Activated CD4-positive, alpha-beta T cell treated with anti-CD3 and anti-CD28 coated beads, Interleukin-2, amount 10 ng/mL, durations not matched to agents 7 days and 5 days (primary cell): ENCODE measurements around the gene PRPF39. TPM values are rescaled to one million over a fixed set of nuclear protein-coding genes. Genes with fewer than 3 reads are reported as not detected.

ENCODE experiments used
- CTCF ChIA-PET: fragments of 350-600 bp; sonication (Branson Sonifier 250); formaldehyde crosslinking; loops from one replicate; lab custom pipeline; 2021; ENCODE audit warnings: antibody characterized with exemption; lab: Charles Lee
- POLR2A ChIA-PET: fragments of 350-600 bp; sonication (Branson Sonifier 250); formaldehyde crosslinking; loops from one replicate; lab custom pipeline; 2021; ENCODE audit warnings: antibody characterized with exemption; lab: Charles Lee
- DNase-seq: peaks from one replicate; pipeline ENCODE4 v3.0.0-alpha.2; 2020
- H3K27ac Mint-ChIP-seq: one replicate; pipeline ENCODE4 v1.8.0; 2021; ENCODE audit warnings: mild to moderate bottlenecking, moderate library complexity, mixed read lengths
- H3K27me3 Mint-ChIP-seq: one replicate; pipeline ENCODE4 v1.8.0; 2021; ENCODE audit warnings: mixed read lengths
- H3K36me3 Mint-ChIP-seq: one replicate; pipeline ENCODE4 v1.8.0; 2021; ENCODE audit warnings: low read depth, mixed read lengths
- H3K4me1 Mint-ChIP-seq: one replicate; pipeline ENCODE4 v1.8.0; 2021; ENCODE audit warnings: mixed read lengths
- H3K4me3 Mint-ChIP-seq: one replicate; pipeline ENCODE4 v1.8.0; 2021; ENCODE audit warnings: mild to moderate bottlenecking, moderate library complexity, mixed read lengths
- H3K9me3 Mint-ChIP-seq: one replicate; pipeline ENCODE4 v1.8.0; 2021; ENCODE audit warnings: mixed read lengths
- total RNA-seq, 2 experiments: library from RNA; stranded (reverse); gene quantifications; one replicate each; pipeline ENCODE4 v1.2.3, GENCODE V29; 2021

PRPF39 gene, protein sequence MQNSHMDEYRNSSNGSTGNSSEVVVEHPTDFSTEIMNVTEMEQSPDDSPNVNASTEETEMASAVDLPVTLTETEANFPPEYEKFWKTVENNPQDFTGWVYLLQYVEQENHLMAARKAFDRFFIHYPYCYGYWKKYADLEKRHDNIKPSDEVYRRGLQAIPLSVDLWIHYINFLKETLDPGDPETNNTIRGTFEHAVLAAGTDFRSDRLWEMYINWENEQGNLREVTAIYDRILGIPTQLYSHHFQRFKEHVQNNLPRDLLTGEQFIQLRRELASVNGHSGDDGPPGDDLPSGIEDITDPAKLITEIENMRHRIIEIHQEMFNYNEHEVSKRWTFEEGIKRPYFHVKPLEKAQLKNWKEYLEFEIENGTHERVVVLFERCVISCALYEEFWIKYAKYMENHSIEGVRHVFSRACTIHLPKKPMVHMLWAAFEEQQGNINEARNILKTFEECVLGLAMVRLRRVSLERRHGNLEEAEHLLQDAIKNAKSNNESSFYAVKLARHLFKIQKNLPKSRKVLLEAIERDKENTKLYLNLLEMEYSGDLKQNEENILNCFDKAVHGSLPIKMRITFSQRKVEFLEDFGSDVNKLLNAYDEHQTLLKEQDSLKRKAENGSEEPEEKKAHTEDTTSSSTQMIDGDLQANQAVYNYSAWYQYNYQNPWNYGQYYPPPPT
- 10 to 100 TPM; 37.8 to 38.6 TPM for total RNA-seq

GRCh38 chr14:45083976-45084722, at the start of gene PRPF39:
Gene PRPF39, plus strand, starts transcription at chr14:45084116. Its CDS starts 11,124 bp downstream, at chr14:45095240.
- ChIA-PET POLR2A (interaction anchor here (0.5 kb wide), 1 partner anchor 44 kb away, joined by 3 read pairs; no protein-coding TSS in a partner anchor), CTCF (no interaction called here)
- Mint-ChIP-seq H3K4me1 (peaks cover 52% of the 10 kb centered on the region), H3K4me3 (peak within 1 kb of the TSS; percentile 98), H3K36me3 (peaks cover 16% of the 10 kb centered on the region), H3K9me3 (no peaks in the 10 kb centered on the region), H3K27me3 (no peaks in the 10 kb centered on the region), H3K27ac (peak within 1 kb of the TSS; percentile 96)
- DNase-seq, result peak; percentile 95

GRCh38 chr14:45034730-45035129, 49.2 kb upstream of the PRPF39 start:
- DNase-seq, result no peak
- Mint-ChIP-seq H3K27ac (no peak overlapping the region), H3K4me3 (no peak overlapping the region), H3K9me3 (peaks cover 7% of the 10 kb centered on the region), H3K4me1 (no peaks in the 10 kb centered on the region), H3K36me3 (peaks cover 23% of the 10 kb centered on the region), H3K27me3 (no peaks in the 10 kb centered on the region)
- CTCF ChIA-PET, result no interaction called here
- POLR2A ChIA-PET, result no interaction called here

DNA sequence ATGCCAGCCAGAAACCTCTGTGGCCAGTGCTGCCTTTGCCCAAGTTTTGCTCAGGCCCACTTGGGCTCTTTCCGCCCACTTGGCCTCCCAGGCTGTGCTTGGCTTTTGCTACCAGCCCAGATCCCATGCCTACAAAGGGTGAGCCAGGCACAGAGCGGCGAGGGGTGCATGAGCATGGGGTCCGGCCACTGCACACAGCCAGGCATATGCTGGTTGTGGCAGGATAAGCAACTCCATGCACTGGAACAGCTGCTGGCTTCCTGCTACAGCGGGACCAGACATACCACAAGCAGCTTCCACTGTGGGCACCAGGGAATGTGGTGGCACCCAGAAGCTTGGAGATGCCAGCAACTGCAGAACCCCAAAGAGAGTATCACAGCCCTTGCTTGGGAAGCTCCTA, 45.7 kb upstream of the PRPF39 start:
- ChIA-PET CTCF (no interaction called here), POLR2A (no interaction called here)
- Mint-ChIP-seq H3K36me3 (peaks cover 24% of the 10 kb centered on the region), H3K27ac (no peak overlapping the region), H3K9me3 (peaks cover 7% of the 10 kb centered on the region), H3K27me3 (no peaks in the 10 kb centered on the region), H3K4me3 (no peak overlapping the region), H3K4me1 (no peaks in the 10 kb centered on the region)
- DNase-seq, result no peak

- H3K27me3 Mint-ChIP-seq, result no peaks in the 10 kb centered on the region
- no peak for DNase-seq
- H3K4me1 Mint-ChIP-seq, result no peaks in the 10 kb centered on the region
- CTCF ChIA-PET, result interaction anchor here (0.6 kb wide), 2 partner anchors 54 to 118 kb away, joined by 4 to 5 read pairs; no protein-coding TSS in a partner anchor
- POLR2A ChIA-PET, result no interaction called here
- H3K27ac Mint-ChIP-seq, result no peak overlapping the region
- no peak overlapping the region for H3K4me3 Mint-ChIP-seq
- peaks cover 24% of the 10 kb centered on the region for H3K36me3 Mint-ChIP-seq
- H3K9me3 Mint-ChIP-seq, result peaks cover 7% of the 10 kb centered on the region
These were observed 45.1 kb upstream of the PRPF39 start for GRCh38 chr14:45038865-45039264.

GRCh38 chr14:45039390-45039789, 44.5 kb upstream of the PRPF39 start:
- Mint-ChIP-seq H3K4me1 (no peaks in the 10 kb centered on the region), H3K9me3 (peaks cover 7% of the 10 kb centered on the region), H3K27ac (no peak overlapping the region), H3K36me3 (peaks cover 24% of the 10 kb centered on the region), H3K27me3 (no peaks in the 10 kb centered on the region), H3K4me3 (no peak overlapping the region)
- ChIA-PET CTCF (interaction anchor here (0.6 kb wide), 2 partner anchors 53 to 118 kb away, joined by 4 to 5 read pairs; no protein-coding TSS in a partner anchor), POLR2A (interaction anchor here (0.7 kb wide), 1 partner anchor 45 kb away, joined by 3 read pairs; no protein-coding TSS in a partner anchor)
- no peak for DNase-seq

- DNase-seq, result no peak
- Mint-ChIP-seq H3K4me1 (no peaks in the 10 kb centered on the region), H3K36me3 (peaks cover 22% of the 10 kb centered on the region), H3K9me3 (peaks cover 3% of the 10 kb centered on the region), H3K27ac (no peak overlapping the region), H3K4me3 (no peak overlapping the region), H3K27me3 (no peaks in the 10 kb centered on the region)
- CTCF ChIA-PET, result interaction anchor here (1.3 kb wide), 1 partner anchor 15 kb away, joined by 5 read pairs; no protein-coding TSS in a partner anchor
- POLR2A ChIA-PET, result no interaction called here
These were observed 42.3 kb upstream of the PRPF39 start for GRCh38 chr14:45041641-45042040.

- Mint-ChIP-seq H3K27me3 (no peaks in the 10 kb centered on the region), H3K9me3 (no peaks in the 10 kb centered on the region), H3K27ac (no peak overlapping the region), H3K36me3 (peaks cover 9% of the 10 kb centered on the region), H3K4me1 (no peaks in the 10 kb centered on the region), H3K4me3 (no peak overlapping the region)
- POLR2A ChIA-PET, result no interaction called here
- DNase-seq, result no peak
- CTCF ChIA-PET, result no interaction called here
These were observed 39.3 kb upstream of the PRPF39 start for GRCh38 chr14:45044638-45045037.

DNA sequence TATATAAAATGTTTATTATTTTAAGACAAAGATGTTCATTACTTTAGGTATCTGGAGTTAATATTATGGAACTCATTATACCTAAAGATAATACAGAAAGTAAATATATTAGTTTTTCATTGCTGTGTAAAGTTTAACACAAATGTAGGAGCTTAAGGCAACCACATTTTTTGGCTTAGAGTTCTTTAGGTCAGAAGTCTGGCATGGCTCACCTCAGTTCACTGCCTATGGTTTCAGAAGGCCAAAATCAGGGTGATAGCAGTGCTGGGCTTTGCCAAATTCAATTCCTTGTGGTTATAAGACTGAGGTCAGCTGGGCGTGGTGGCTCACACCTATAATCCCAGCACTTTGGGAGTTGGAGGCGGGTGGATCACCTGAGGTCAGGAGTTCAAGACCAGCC, 35.5 kb upstream of the PRPF39 start:
- ChIA-PET CTCF (interaction anchor here (0.7 kb wide), 1 partner anchor 88 kb away, joined by 3 read pairs; no protein-coding TSS in a partner anchor), POLR2A (no interaction called here)
- no peaks in the 10 kb centered on the region for H3K27me3 Mint-ChIP-seq
- no peak for DNase-seq
- H3K27ac Mint-ChIP-seq, result no peak overlapping the region
- peaks cover 6% of the 10 kb centered on the region for H3K36me3 Mint-ChIP-seq
- H3K4me3 Mint-ChIP-seq, result no peak overlapping the region
- H3K9me3 Mint-ChIP-seq, result no peaks in the 10 kb centered on the region
- H3K4me1 Mint-ChIP-seq, result no peaks in the 10 kb centered on the region

DNA sequence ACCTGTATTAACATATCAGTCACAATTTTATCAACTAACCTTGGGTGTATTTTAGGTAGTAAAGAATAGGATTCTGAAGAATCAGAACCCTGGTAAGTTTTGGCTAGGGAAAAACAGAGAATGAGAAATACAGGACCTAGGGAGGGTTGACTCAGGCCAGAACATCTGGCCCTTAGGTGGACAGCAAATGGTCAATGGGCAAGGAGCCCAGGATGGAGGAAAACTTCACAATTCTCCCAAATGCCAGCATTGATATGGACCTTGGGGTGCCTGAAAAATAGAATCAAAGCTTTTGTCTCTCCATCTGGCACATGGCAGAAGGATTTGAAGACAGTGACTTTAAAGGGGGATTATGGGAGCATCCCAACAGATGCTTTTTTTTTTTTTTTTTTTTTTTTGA, 32.7 kb upstream of the PRPF39 start:
- H3K9me3 Mint-ChIP-seq, result no peaks in the 10 kb centered on the region
- no peak overlapping the region for H3K27ac Mint-ChIP-seq
- no peak for DNase-seq
- ChIA-PET CTCF (no interaction called here), POLR2A (no interaction called here)
- no peaks in the 10 kb centered on the region for H3K27me3 Mint-ChIP-seq
- no peaks in the 10 kb centered on the region for H3K4me1 Mint-ChIP-seq
- peaks cover 15% of the 10 kb centered on the region for H3K36me3 Mint-ChIP-seq
- no peak overlapping the region for H3K4me3 Mint-ChIP-seq

DNA sequence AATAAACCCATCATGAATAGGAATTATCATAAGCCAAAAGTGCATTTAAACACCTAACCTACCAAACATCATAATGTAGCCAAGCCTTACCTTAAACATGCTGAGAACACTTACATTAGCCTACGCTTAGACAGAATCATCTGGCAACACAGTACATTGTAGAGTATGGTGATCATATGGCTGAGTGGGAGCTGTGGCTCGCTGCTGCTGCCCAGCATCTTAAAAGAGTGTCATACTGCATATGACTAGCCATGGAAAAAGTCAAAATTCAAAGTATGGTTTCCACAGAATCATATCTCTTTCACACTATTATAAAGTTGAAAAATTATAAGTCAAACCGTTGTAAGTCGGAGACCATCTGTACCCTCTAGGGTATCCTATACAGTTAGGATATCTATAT, 32.0 kb upstream of the PRPF39 start:
- DNase-seq, result no peak
- no peaks in the 10 kb centered on the region for H3K27me3 Mint-ChIP-seq
- POLR2A ChIA-PET, result no interaction called here
- no peak overlapping the region for H3K27ac Mint-ChIP-seq
- H3K4me3 Mint-ChIP-seq, result no peak overlapping the region
- H3K9me3 Mint-ChIP-seq, result no peaks in the 10 kb centered on the region
- H3K36me3 Mint-ChIP-seq, result peaks cover 13% of the 10 kb centered on the region
- CTCF ChIA-PET, result interaction anchor here (1.1 kb wide), 1 partner anchor 12 kb away, joined by 3 read pairs; no protein-coding TSS in a partner anchor
- H3K4me1 Mint-ChIP-seq, result no peaks in the 10 kb centered on the region

DNA sequence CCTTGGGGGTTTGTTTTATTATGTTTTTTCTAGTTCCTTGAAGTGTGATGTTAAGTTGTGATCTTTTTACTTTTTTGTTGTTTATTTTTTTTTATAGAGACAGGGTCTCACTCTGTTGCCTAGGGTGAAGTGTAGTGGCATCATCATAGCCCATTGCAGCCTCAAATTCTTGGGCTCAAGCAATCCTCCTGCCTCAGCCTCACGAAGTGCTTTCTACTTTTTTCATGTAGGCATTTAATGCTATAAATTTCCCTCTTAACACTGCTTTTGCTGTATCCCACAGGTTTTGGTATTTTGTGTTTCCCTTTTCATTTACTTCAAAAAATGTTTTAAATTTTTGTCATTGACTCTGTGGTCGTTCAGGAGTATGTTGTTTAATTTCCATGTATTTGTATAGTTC, 26.6 kb upstream of the PRPF39 start:
- POLR2A ChIA-PET, result no interaction called here
- Mint-ChIP-seq H3K27me3 (no peaks in the 10 kb centered on the region), H3K4me1 (no peaks in the 10 kb centered on the region), H3K36me3 (peaks cover 15% of the 10 kb centered on the region), H3K27ac (no peak overlapping the region), H3K9me3 (no peaks in the 10 kb centered on the region), H3K4me3 (no peak overlapping the region)
- CTCF ChIA-PET, result no interaction called here
- no peak for DNase-seq

- no peak overlapping the region for H3K27ac Mint-ChIP-seq
- ChIA-PET POLR2A (no interaction called here), CTCF (no interaction called here)
- peaks cover 15% of the 10 kb centered on the region for H3K36me3 Mint-ChIP-seq
- no peak overlapping the region for H3K4me3 Mint-ChIP-seq
- DNase-seq, result no peak
- no peaks in the 10 kb centered on the region for H3K4me1 Mint-ChIP-seq
- H3K9me3 Mint-ChIP-seq, result no peaks in the 10 kb centered on the region
- H3K27me3 Mint-ChIP-seq, result no peaks in the 10 kb centered on the region
These were observed 26.0 kb upstream of the PRPF39 start for GRCh38 chr14:45057881-45058364.
